Gastrocnemius medialis (tissue), 4 donors: ENCODE data around the gene SOX15.

Experiments
- POLR2A ChIP-seq, 2 donors: fragments of 450-650 bp; IDR thresholded peaks; one replicate each; pipeline ENCODE4 v1.6.1; 2017; ENCODE audit warnings: antibody characterized with exemption in 2 of 2, mild to moderate bottlenecking in 2 of 2, moderate library complexity in 2 of 2
- TF ChIP-seq, protein P1 (sequence below), 5 experiments: fragments of 450-650 bp in 3 of 5; fragments of 200-600 bp in 2 of 5; sonication (generic) in 2 of 5; IDR thresholded peaks in 4 of 5; conservative IDR thresholded peaks in 1 of 5; 1 replicate in 4 of 5; 2 replicates in 1 of 5; pipeline ENCODE4 v1.5.1; 2016 to 2019; ENCODE audit warnings: antibody characterized with exemption in 5 of 5, mild to moderate bottlenecking in 3 of 5, moderate library complexity in 3 of 5

DNA sequence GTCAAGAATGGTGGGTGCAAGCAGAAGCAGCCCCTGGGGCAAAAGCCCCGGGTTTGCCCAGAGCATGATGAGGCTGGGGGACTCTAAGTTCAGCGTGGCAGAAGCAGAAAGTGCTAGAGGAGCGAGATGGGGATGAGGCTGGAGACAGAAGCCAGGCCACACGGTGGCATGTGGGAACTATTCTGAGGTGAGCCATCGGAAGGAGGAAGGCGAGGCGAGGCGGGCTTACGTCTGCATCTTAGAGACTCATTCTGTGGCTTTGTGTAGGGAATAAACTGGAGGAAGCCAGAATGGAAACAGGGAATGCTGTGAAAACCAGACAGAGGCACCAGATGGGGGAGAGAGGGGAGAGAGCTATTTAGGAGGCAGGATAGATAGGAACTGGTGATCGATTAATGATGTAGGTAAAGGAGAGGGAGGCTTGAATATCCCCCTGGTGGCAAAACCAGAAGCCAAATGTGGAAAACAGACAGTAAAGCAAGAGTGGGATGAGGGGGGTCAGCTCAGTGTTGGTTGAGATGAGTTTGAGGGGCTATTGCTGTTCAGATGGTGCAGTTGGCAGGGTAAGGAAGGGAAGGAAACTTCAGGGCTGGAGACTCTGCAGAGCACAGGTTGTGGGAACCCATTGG lies 34.5 kb downstream of the SOX15 start:
- TF ChIP-seq POLR2A (IDR thresholded peaks at IDR 0.05) = no peak
- TF ChIP-seq, protein P1, sequence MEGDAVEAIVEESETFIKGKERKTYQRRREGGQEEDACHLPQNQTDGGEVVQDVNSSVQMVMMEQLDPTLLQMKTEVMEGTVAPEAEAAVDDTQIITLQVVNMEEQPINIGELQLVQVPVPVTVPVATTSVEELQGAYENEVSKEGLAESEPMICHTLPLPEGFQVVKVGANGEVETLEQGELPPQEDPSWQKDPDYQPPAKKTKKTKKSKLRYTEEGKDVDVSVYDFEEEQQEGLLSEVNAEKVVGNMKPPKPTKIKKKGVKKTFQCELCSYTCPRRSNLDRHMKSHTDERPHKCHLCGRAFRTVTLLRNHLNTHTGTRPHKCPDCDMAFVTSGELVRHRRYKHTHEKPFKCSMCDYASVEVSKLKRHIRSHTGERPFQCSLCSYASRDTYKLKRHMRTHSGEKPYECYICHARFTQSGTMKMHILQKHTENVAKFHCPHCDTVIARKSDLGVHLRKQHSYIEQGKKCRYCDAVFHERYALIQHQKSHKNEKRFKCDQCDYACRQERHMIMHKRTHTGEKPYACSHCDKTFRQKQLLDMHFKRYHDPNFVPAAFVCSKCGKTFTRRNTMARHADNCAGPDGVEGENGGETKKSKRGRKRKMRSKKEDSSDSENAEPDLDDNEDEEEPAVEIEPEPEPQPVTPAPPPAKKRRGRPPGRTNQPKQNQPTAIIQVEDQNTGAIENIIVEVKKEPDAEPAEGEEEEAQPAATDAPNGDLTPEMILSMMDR (IDR thresholded peaks at IDR 0.05 in 4 of 5, conservative IDR thresholded peaks at IDR 0.05 in 1 of 5) = no peak
